K562 (cell line): ENCODE measurements around the gene TXNRD2. TPM values are rescaled to one million over a fixed set of nuclear protein-coding genes. Genes with fewer than 3 reads are reported as not detected.

ENCODE experiments used
- BHLHE40 ChIP-seq: IDR thresholded peaks from 2 replicates; pipeline ENCODE4 v1.6.1; 2011; ENCODE audit warnings: low read length, improper control_type of control experiment
- RBM25 ChIP-seq: fragments of 200-400 bp; formaldehyde crosslinking; IDR thresholded peaks from 2 replicates; pipeline ENCODE4 v1.6.1; 2018; ENCODE audit warnings: low read length, low read depth, moderate library complexity; ENCODE audit not compliant: severe bottlenecking
- ZNF785 ChIP-seq: fragments of 250-450 bp; sonication (Bioruptor Pico); IDR thresholded peaks from 2 replicates; pipeline ENCODE4 v1.4.0; 2020; ENCODE audit warnings: mild to moderate bottlenecking
- polyA plus RNA-seq, 8 experiments: library from polyadenylated mRNA; depleted of rRNA in 4 of 8; stranded (reverse) in 5 of 8; unstranded in 3 of 8; fragments of >200 nt; fragmentation: Nextera tagmentation in 2 of 8; fragmentation: Illumina TruSeq in 1 of 8; extraction: Ambion mirVana in 2 of 8; extraction: Trizol in 1 of 8; gene quantifications; 2 replicates each; pipeline versions ENCODE4 v1.2.1 to v1.2.3, GENCODE V29; 2011 to 2014; ENCODE audit warnings: inconsistent platforms in 1 of 8, missing spikeins in 1 of 8
- total RNA-seq, 7 experiments: library from RNA; depleted of rRNA in 6 of 7; stranded (reverse); fragments of >200 nt in 6 of 7; fragmentation: Illumina TruSeq in 2 of 7; extraction: Trizol in 2 of 7; gene quantifications; 2 replicates each; pipeline versions ENCODE4 v1.2.1 to v1.2.3, GENCODE V29; 2011 to 2021; ENCODE audit warnings: low replicate concordance in 1 of 7
- TF ChIP-seq, protein P1 (sequence below): fragments of 200-600 bp; sonication (generic); IDR thresholded peaks from one replicate; pipeline ENCODE4 v1.6.1; 2012; ENCODE audit warnings: mild to moderate bottlenecking, low read depth, low read length, inconsistent platforms
- TF ChIP-seq, protein P2 (sequence below): fragments of 250-450 bp; sonication (Bioruptor Pico); IDR thresholded peaks from 2 replicates; pipeline ENCODE4 v1.4.0; 2020; ENCODE audit warnings: mild to moderate bottlenecking, moderate library complexity, borderline replicate concordance
- TF ChIP-seq, protein P3 (sequence below): fragments of 200-800 bp; sonication (Bioruptor generic); IDR thresholded peaks from 2 replicates; pipeline ENCODE4 v1.6.1; 2017; ENCODE audit warnings: missing genetic modification characterization, missing compliant biosample characterization
- TF ChIP-seq, protein P4 (sequence below): sonication (generic); formaldehyde crosslinking; IDR thresholded peaks from 2 replicates; pipeline ENCODE4 v1.8.0; 2022; ENCODE audit warnings: mild to moderate bottlenecking, missing genetic modification reagents, borderline replicate concordance

Gene TXNRD2
- total and polyA plus RNA-seq, 9 of the 15 experiments (the other 6 are each of a cell fraction or from before 2014, with no cell fraction given): 3.3 to 80.2 (median 49.4) TPM

DNA sequence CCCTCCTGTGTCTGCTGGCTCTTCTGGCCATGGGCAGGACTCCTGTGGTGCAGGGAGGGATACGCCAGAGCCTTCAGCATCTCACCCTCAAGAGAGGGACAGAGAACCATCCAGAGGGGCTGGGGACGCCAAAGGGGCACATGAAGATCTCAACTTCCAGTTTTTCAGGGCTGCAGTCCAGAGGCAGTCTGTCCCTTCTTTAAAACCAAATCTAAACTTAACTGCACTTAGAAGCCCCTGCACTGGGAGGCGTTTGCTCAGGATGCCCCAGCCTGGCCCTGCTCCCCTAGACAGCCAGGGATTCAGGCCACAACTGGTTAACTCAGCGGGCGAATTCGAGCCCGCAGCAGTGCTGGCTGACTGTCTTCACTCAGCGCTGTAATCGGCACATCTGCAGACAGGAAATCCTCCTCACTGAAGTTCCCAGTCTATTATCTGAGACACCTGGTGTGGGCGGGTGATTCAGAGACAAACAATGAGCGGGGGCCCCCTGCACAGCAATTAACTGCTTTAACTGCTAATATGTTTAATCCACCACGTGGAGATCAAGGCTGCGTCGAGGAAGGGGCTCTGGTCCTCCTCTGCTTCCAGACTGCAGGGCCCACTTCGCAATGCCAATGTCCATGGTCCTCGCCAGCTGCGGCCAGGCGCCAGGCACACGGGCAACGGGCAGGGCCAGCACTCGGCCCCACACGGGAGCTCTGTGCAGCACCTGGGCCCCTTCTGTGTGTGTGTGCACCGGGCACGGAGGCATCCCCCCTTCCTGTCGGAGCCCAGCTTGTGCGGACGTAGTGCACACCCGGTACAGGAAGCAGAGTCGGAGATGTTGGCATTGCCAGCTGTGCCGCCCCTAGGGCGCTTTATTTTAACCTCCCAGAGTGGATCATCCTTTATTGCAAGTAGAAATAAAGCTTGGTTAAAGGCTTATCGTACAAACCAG, 50.0 kb downstream of the TXNRD2 start (continued):
- TF ChIP-seq, protein P1, sequence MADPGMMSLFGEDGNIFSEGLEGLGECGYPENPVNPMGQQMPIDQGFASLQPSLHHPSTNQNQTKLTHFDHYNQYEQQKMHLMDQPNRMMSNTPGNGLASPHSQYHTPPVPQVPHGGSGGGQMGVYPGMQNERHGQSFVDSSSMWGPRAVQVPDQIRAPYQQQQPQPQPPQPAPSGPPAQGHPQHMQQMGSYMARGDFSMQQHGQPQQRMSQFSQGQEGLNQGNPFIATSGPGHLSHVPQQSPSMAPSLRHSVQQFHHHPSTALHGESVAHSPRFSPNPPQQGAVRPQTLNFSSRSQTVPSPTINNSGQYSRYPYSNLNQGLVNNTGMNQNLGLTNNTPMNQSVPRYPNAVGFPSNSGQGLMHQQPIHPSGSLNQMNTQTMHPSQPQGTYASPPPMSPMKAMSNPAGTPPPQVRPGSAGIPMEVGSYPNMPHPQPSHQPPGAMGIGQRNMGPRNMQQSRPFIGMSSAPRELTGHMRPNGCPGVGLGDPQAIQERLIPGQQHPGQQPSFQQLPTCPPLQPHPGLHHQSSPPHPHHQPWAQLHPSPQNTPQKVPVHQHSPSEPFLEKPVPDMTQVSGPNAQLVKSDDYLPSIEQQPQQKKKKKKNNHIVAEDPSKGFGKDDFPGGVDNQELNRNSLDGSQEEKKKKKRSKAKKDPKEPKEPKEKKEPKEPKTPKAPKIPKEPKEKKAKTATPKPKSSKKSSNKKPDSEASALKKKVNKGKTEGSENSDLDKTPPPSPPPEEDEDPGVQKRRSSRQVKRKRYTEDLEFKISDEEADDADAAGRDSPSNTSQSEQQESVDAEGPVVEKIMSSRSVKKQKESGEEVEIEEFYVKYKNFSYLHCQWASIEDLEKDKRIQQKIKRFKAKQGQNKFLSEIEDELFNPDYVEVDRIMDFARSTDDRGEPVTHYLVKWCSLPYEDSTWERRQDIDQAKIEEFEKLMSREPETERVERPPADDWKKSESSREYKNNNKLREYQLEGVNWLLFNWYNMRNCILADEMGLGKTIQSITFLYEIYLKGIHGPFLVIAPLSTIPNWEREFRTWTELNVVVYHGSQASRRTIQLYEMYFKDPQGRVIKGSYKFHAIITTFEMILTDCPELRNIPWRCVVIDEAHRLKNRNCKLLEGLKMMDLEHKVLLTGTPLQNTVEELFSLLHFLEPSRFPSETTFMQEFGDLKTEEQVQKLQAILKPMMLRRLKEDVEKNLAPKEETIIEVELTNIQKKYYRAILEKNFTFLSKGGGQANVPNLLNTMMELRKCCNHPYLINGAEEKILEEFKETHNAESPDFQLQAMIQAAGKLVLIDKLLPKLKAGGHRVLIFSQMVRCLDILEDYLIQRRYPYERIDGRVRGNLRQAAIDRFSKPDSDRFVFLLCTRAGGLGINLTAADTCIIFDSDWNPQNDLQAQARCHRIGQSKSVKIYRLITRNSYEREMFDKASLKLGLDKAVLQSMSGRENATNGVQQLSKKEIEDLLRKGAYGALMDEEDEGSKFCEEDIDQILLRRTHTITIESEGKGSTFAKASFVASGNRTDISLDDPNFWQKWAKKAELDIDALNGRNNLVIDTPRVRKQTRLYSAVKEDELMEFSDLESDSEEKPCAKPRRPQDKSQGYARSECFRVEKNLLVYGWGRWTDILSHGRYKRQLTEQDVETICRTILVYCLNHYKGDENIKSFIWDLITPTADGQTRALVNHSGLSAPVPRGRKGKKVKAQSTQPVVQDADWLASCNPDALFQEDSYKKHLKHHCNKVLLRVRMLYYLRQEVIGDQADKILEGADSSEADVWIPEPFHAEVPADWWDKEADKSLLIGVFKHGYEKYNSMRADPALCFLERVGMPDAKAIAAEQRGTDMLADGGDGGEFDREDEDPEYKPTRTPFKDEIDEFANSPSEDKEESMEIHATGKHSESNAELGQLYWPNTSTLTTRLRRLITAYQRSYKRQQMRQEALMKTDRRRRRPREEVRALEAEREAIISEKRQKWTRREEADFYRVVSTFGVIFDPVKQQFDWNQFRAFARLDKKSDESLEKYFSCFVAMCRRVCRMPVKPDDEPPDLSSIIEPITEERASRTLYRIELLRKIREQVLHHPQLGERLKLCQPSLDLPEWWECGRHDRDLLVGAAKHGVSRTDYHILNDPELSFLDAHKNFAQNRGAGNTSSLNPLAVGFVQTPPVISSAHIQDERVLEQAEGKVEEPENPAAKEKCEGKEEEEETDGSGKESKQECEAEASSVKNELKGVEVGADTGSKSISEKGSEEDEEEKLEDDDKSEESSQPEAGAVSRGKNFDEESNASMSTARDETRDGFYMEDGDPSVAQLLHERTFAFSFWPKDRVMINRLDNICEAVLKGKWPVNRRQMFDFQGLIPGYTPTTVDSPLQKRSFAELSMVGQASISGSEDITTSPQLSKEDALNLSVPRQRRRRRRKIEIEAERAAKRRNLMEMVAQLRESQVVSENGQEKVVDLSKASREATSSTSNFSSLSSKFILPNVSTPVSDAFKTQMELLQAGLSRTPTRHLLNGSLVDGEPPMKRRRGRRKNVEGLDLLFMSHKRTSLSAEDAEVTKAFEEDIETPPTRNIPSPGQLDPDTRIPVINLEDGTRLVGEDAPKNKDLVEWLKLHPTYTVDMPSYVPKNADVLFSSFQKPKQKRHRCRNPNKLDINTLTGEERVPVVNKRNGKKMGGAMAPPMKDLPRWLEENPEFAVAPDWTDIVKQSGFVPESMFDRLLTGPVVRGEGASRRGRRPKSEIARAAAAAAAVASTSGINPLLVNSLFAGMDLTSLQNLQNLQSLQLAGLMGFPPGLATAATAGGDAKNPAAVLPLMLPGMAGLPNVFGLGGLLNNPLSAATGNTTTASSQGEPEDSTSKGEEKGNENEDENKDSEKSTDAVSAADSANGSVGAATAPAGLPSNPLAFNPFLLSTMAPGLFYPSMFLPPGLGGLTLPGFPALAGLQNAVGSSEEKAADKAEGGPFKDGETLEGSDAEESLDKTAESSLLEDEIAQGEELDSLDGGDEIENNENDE: peak; percentile 84
- TF ChIP-seq ZNF785 (CRISPR knock-in tag) (0 out of 2 replicates have a peak, but pooled peaks have one; percentile 18), BHLHE40 (peak; percentile 87), RBM25 (no peak)
- TF ChIP-seq, protein P2, sequence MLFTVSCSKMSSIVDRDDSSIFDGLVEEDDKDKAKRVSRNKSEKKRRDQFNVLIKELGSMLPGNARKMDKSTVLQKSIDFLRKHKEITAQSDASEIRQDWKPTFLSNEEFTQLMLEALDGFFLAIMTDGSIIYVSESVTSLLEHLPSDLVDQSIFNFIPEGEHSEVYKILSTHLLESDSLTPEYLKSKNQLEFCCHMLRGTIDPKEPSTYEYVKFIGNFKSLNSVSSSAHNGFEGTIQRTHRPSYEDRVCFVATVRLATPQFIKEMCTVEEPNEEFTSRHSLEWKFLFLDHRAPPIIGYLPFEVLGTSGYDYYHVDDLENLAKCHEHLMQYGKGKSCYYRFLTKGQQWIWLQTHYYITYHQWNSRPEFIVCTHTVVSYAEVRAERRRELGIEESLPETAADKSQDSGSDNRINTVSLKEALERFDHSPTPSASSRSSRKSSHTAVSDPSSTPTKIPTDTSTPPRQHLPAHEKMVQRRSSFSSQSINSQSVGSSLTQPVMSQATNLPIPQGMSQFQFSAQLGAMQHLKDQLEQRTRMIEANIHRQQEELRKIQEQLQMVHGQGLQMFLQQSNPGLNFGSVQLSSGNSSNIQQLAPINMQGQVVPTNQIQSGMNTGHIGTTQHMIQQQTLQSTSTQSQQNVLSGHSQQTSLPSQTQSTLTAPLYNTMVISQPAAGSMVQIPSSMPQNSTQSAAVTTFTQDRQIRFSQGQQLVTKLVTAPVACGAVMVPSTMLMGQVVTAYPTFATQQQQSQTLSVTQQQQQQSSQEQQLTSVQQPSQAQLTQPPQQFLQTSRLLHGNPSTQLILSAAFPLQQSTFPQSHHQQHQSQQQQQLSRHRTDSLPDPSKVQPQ (CRISPR knock-in tag): no peak
- TF ChIP-seq, protein P3, sequence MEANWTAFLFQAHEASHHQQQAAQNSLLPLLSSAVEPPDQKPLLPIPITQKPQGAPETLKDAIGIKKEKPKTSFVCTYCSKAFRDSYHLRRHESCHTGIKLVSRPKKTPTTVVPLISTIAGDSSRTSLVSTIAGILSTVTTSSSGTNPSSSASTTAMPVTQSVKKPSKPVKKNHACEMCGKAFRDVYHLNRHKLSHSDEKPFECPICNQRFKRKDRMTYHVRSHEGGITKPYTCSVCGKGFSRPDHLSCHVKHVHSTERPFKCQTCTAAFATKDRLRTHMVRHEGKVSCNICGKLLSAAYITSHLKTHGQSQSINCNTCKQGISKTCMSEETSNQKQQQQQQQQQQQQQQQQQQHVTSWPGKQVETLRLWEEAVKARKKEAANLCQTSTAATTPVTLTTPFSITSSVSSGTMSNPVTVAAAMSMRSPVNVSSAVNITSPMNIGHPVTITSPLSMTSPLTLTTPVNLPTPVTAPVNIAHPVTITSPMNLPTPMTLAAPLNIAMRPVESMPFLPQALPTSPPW (CRISPR knock-in tag): peak; percentile 93
- TF ChIP-seq, protein P4, sequence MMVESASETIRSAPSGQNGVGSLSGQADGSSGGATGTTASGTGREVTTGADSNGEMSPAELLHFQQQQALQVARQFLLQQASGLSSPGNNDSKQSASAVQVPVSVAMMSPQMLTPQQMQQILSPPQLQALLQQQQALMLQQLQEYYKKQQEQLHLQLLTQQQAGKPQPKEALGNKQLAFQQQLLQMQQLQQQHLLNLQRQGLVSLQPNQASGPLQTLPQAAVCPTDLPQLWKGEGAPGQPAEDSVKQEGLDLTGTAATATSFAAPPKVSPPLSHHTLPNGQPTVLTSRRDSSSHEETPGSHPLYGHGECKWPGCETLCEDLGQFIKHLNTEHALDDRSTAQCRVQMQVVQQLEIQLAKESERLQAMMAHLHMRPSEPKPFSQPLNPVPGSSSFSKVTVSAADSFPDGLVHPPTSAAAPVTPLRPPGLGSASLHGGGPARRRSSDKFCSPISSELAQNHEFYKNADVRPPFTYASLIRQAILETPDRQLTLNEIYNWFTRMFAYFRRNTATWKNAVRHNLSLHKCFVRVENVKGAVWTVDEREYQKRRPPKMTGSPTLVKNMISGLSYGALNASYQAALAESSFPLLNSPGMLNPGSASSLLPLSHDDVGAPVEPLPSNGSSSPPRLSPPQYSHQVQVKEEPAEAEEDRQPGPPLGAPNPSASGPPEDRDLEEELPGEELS (CRISPR knock-in tag): no peak
